GM04503 (cell line): ENCODE data around the gene DDN.

Source experiments
- DNase-seq: peaks from one replicate; pipeline ENCODE4 v3.0.0-alpha.2; 2012; ENCODE audit warnings: low read depth

Gene DDN

DNA sequence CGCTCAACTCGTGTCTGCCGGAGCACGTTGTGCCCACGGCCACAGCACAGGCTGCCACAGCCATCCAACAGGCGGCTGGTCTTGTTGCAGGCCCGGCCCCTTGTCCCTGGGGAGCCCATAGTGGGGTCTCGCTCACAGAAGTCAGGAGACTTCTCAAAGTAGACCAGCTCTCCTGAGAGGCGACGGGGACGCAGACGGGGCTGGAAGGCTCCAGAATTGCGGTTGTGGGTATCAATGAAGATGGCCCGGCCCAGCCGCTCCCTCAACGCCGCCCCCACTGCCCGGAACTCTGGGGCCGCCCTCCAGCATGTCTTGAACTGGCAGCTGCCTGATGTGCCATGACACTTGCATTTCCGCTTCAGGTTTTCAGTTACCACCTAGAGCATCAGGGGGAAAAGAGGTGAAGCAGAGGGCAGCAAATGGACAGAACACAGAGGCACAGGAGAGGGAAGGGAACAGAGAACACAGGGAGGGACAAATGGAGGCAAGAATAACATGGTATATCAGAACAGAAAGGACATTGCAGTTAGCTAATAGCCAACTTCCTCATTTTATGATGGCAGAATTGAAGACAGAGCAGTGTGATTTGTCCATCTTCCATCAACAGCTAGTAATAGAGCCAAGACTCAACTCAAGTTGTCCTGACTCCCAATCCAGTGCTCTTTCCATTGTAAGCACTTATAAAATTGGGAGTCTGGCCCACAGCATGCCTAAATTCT is 32.8 kb downstream of the DDN start:
- DNase-seq, result no peak

DNA sequence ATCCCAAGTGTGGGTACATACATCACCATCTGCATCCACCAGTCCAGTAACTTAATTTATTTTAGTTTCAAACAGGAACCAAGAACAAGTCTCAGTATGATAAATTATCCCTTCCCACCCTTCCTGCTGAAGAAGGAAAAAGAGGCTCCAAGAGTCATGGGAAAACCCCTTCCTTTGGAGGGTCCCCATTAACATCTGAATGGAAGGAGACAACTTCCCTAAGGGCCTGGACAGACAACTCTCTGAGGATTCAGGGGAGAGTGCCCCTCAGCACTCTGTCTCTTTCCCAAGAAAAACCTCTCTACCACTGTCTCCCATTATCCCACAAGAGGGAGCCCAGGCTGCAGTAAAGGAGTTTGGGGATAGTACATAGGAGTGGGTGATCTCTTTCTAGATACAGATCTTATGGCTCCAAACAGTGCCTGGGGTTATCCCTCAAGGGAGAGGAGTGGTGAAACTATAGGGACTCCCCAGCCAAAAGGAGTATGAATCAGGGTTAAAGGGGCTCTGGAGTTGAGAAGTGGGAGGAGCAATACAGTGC is 33.8 kb downstream of the DDN start:
- no peak for DNase-seq

DNA sequence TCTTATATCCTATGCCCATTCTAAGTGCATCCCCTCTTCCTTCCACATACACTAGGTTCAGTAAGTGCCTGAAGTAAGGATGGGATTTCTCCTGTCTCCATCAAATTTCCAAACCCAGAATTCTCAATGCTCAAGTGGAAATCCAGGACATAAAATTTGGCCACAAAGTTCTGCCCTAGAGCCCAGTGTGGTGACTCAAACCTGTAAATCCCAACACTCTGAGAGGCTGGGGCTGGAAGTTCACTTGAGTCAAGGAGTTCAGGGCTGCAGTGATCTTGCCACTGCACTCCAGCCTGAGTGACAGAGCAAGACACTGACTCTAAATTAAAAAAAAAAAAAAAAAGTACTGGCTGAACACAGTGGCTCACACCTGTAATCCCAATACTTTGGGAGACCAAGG is 37.4 kb downstream of the DDN start:
- DNase-seq, result no peak

DNA sequence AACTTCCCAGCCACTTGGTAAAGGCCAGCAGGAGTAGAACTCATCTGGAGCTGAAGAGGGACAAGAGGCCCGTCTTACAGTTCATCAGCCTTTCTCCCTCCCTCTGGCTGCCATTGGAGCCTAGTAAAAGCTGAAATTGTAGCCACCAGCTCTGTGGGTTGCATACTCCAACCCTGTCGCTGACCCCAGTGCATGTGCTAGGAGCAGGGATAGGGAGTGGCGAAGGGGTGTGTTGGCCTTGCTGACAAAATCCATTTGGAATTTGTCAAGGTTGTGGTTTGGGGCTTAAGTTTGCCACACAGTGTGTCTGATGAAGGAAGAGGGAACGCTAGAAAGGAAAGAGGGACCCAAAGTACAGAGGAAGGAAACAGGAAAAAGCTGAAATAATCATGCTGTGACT is 37.8 kb downstream of the DDN start:
- DNase-seq, result no peak

DNA sequence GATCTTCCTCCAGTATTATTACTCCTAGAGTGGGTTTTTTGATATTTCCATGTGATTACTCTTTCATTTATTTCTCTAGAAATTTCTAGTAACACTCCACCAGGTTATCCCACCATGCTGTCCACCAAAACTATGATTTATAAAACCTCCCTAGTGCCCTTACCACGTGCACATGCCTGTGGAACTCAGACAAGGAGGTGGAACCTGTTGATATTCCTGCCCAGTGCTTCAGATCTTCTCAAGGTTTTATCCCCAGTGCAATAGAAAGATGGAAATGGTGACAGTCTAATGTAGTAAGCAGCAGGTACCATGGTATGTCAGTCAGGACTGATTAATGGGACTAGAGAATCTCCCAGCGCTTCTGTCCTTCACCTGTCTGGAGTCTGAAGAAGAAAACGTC is 38.3 kb downstream of the DDN start:
- DNase-seq, result no peak

DNA sequence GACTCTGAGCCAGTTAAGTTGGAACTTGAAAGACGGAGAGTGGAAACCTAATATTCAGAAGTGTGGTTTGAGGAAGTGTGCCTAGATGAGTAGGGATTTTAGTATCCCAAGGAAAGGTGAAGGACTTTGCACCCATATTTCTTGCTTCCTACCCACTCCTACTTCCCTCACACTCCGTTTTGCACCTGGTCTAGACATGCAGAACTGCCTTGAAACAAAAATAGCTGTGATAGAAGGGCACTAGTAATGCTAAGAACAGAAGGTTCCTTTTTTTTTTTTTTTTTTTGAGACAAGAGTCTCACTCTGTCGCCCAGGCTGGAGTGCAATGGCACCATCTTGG is 41.2 kb downstream of the DDN start:
- DNase-seq, result no peak

DNA sequence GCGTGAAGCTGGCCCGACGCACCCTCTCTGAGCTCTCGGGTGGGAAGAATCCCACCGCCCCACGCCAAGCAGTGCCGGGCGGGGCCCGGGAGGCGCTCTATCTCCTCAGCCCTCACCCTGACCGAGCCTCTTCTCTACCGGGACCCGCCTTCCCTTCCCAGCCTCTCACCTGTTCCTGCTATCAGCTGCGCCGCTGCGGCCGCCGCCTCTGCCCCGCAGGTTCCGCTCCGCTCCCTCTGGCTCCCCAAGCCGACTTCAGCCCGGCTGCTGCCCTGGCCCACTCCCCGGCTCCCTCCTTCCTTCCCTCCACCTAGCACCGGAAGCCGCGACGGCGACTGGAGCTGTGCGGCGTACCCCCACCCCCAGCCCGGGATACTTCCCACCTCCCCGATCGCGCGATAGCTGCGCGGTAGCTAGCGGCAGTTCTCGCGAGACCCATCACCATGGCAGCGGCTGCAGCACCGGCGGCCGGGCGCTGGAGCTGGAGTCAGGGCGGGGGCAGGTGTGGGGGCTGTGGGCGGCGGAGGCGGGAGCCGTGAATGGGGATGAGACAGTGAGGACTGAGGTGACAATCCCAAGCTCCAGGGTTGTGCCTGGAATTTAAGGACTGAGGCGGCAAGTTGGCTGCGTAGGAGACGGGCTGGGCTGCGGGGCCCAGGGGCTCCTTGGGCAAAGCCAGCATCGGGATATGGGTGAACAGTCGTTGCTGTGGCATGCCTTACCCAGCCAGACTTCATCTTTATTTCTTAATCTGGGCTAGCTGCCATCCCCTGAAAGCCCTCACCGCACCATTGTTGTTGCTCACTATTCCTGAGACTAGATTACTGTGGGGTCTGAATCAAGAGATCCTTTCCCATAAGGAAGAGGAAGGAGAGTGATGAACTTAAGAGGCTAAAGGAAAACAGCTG is 41.8 kb downstream of the DDN start, which contains the start of gene ARF3:
TSS of gene ARF3 (minus strand) at position 347 of the 908 bp plus-strand sequence. CDS start 16,392 bp downstream, outside the sequence.
- DNase-seq, result peak; percentile 52

DNA sequence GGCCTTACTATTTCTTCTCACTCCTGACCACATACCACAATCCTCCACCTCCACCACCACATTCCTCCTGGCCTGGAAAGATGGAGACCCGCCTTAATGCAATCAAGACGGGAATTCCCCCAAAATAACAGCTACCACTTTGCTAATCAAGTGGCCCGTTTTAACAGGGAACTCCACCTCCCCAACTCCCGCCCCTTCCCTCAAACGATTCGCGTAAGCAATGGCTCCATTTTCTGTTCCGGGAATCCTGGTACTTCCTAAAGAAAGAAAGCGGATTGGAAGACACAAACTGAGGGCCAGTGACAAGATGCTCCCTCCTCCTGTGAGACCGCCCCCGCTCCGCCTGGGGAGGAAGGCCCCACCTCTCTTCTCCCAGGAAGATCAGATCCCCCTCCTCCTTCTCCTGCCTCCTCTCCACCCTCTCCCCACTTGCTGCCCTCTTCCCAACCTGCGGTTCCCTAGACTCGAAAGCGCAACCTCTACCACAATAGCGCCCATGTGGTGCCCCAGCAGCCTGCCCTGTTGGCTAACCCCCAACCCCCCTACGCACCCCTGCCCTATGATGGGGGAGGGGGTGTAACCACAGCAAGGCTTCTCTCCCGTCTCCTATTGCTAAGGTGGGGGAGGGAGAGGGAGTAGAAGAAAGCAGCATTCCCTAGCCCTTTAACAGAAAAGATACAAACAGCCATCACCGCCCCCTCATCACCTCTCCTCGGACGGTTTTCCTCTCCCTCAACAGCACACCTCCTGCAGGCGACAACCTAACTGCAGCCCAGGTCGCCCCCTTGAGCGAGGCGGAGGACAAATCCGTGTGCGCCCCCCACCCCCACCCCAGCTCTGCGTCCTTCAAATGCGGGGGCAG is 42.7 kb downstream of the DDN start:
- DNase-seq, result peak; percentile 86

DNA sequence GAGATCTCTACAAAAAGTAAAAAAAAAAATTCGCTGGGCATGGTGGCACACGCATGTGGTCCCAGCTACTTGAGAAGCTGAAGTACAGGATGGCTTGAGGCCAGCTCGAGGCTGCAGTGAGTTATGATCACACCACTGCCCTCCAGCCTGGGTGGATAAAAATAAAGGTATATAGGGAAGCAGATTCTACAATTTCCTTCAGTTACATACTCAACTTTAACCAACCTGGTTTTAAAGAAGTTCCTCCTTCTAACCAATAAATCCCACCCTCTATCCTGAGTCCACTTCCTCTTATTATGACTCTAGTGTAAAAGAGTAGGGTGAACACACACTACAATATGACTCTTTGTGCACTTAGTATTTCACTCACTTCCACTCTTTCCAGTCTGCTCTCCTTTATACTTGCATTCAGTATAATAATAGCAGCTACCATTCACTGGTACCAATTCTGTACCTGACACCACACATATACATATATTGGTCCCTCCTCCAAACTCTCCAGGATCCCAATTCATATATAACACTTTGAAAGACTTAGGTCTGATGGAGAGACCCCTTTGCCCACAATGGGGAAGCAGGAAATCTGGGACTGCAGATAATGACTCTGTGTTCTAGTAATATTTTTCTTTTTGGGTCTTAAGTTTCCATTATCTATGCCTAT is 44.2 kb downstream of the DDN start:
- no peak for DNase-seq

DNA sequence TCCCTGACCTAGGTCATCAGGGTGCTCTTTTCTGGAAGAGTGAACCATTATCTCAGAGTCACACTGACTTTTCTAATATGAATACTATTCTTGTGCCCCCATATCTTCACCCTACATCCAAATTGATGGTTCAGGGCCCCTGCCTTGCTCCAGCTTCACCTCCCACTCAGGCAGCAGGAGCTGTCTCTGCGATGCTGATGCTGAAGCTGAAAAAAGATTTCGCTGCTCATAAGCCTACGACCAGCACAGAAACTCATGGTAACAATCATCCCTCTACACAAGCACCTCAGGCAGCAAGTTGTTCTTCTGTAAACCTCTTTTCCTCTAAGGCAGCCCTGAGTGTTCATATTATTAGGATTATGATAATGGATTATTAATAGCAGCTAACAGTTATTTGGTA is 45.1 kb downstream of the DDN start:
- DNase-seq, result no peak

DNA sequence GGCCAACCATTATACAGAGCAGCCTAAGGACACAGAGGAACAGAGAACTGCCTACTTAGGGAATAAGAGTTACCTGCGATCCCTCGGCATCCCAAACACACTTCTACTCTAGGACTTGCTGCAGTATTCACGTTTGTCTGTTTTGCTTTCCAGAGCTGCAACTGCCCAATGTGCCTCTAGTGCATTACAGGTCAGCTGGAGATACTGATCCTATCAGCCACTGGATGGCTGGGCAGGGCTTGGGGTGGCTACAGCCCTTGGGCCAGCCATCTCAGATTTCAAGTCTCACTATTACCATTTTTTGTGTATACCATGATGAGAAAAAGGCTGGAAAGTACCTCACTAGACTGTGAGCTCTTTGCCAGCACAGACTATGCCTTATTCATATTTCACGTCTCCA is 46.5 kb downstream of the DDN start:
- no peak for DNase-seq

DNA sequence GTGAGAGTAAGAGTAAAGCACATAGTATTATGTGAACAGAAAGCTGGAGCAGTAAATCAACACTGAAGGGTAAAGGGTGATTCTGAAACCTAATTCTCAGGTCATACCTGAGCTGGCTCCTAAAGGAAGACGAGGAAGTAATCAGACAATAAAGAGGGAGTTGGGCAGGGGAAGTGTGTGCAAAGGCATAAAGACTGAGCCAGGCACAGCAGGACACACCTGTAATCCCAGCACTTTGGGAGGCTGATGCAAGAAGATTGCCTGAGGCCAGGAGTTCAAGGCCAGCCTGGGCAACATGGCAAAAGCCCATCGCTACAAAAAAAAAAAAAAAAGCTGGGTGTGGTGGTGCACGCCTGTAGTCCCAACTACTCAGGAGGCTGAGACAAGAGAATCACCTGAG is 51.4 kb downstream of the DDN start:
- no peak for DNase-seq

DNA sequence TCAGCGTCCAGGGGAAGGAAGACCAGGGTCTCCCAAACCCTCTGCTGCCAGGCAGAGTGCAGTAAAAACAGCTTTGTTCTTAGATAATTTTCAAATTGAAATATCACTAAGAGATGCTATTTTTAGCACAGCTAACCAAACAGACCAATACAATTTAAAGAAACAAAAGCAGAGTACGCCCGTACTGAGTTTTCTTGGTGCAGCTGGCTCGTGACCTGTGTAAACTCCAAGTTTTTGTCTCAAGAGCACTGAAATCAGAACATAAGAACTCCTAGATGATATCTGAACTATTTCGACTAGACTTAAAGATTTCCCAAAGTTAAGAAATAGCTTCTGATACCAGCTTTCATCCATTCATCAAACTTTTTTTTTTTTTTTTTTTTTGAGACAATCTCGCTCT is 52.2 kb downstream of the DDN start:
- no peak for DNase-seq

DNA sequence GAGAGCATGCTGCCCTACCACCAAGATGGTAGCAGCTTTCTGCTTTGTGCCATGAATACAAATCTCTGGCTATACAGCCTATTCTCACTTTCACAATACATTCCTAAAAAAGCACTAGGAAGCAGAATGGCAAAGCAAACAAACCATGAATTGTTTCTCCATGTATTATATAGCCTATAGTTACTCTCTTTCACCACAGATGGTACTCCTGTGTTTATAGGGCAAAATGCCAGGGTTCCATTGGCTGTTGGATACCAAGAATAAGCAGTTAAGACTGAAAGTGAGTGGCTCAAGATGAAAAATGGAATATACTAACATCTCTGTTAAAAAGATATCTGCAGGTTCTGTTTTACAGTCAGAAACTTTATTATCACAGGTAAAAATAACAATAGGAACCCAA is 53.0 kb downstream of the DDN start:
- DNase-seq, result no peak
